GM19438 (cell line): ENCODE results near the gene BTN2A1.
"Not testable (repeated sequence)": the region's sequence is repeated elsewhere in the genome, so short reads cannot be mapped to it uniquely, and the experiment has no call there.

ENCODE experiments used
- ATAC-seq: cut with Tn5 transposase; IDR thresholded peaks from one replicate; pipeline ENCODE4 v1.9.1; 2021; ENCODE audit warnings: low read depth; ENCODE audit not compliant: unreplicated experiment

BTN2A1 gene

GRCh38 chr6:26431258-26432172 is 26.2 kb upstream of the BTN2A1 start:
- no peak for ATAC-seq

- ATAC-seq = no peak
These were observed 25.0 kb upstream of the BTN2A1 start for GRCh38 chr6:26432627-26433201.

- ATAC-seq = not testable (repeated sequence)
These were observed 24.1 kb upstream of the BTN2A1 start for GRCh38 chr6:26433680-26434079.

GRCh38 chr6:26436018-26436417 is 21.7 kb upstream of the BTN2A1 start:
- ATAC-seq = no peak

- no peak for ATAC-seq
These were observed 20.2 kb upstream of the BTN2A1 start for GRCh38 chr6:26437550-26437949.

- no peak for ATAC-seq
These were observed 19.8 kb upstream of the BTN2A1 start for GRCh38 chr6:26438000-26438399.

GRCh38 chr6:26439151-26440125 is 18.3 kb upstream of the BTN2A1 start:
- no peak for ATAC-seq

GRCh38 chr6:26440977-26441358 is 16.8 kb upstream of the BTN2A1 start:
- no peak for ATAC-seq

GRCh38 chr6:26441977-26442376 is 15.8 kb upstream of the BTN2A1 start:
- no peak for ATAC-seq

GRCh38 chr6:26445934-26446667 is 11.7 kb upstream of the BTN2A1 start:
- peak; percentile 91 for ATAC-seq

- ATAC-seq = no peak
These were observed 10.5 kb upstream of the BTN2A1 start for GRCh38 chr6:26447257-26447656.

GRCh38 chr6:26450240-26450639 is 7.5 kb upstream of the BTN2A1 start:
- no peak for ATAC-seq

GRCh38 chr6:26452631-26453235 is 5.0 kb upstream of the BTN2A1 start:
- no peak for ATAC-seq

- ATAC-seq = no peak
These were observed 3.1 kb upstream of the BTN2A1 start for GRCh38 chr6:26454631-26455030.

- no peak for ATAC-seq
These were observed 2.3 kb upstream of the BTN2A1 start for GRCh38 chr6:26455357-26455970.

GRCh38 chr6:26457264-26457805 is 420 bp upstream of the BTN2A1 start:
- ATAC-seq = peak; percentile 21

GRCh38 chr6:26459023-26459810 is 1.5 kb downstream of the BTN2A1 start:
- ATAC-seq = no peak

GRCh38 chr6:26461353-26461752 is 3.6 kb downstream of the BTN2A1 start:
- ATAC-seq = not testable (repeated sequence)
